HS-5 (cell line): Measurements from ENCODE around the gene PHLDB3.
"Not testable (repeated sequence)": the region's sequence is repeated elsewhere in the genome, so short reads cannot be mapped to it uniquely, and the experiment has no call there.

Experiments used
- DNase-seq: peaks from one replicate; pipeline ENCODE4 v3.0.0-alpha.2; 2012; ENCODE audit warnings: low read depth

The PHLDB3 gene

GRCh38 chr19:43526884-43527859, 22.6 kb upstream of the PHLDB3 start, which contains the start of gene ETHE1:
Gene ETHE1, minus strand, starts transcription at chr19:43527201. Its CDS starts 24 bp downstream, at chr19:43527177.
- peak; percentile 29 for DNase-seq

DNA sequence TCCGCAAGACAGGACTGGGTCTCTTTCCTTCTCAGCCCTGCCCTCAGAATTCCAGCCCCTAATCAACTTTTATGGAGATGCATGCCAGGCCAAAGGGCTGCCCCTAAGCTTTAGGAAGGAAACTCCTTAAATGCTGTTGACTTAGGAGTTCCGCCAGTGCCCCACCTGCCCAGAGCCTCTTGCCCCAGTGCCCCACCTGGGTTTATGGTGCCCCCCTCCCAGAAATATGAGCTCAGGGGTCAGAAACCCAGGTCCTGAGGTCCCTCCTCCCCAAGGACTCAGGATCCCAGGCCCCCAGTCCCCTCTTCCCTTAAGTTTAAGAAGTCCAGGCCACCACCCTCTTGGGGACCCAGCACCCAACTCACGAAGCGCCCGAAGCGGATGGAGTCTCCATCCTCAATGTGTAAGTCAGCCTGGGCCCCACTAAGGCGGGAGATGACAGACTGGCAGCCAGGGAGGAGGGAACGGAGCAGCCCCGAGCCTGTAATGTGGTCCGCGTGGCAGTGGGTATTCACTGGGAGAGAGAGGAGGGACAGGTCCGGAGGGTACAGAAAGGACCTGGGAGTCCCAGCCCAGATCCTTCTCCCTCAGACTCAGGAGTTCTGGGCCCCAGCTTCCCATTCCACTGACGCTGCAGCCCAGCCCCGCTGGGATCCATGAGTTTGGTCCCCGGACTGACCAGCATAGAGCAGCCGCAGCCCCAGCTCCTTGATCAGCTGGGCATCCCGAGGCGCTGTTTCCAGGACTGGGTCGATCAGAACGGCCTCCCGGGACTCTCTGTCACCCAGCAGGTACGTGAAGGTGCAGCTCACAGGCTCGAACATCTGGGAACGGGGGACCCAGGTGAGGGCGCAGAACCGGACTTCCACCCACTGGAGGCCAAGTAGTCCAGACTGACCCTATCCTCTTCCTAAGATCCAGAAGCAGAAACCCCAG, 21.6 kb upstream of the PHLDB3 start:
- DNase-seq, result no peak

GRCh38 chr19:43524922-43525835, 20.6 kb upstream of the PHLDB3 start:
- no peak for DNase-seq

- not testable (repeated sequence) for DNase-seq
Observed at GRCh38 chr19:43523696-43524095, 19.1 kb upstream of the PHLDB3 start.

GRCh38 chr19:43522929-43523328, 18.4 kb upstream of the PHLDB3 start:
- DNase-seq, result no peak

GRCh38 chr19:43519436-43520088, 15.0 kb upstream of the PHLDB3 start:
- peak; percentile 81 for DNase-seq

DNA sequence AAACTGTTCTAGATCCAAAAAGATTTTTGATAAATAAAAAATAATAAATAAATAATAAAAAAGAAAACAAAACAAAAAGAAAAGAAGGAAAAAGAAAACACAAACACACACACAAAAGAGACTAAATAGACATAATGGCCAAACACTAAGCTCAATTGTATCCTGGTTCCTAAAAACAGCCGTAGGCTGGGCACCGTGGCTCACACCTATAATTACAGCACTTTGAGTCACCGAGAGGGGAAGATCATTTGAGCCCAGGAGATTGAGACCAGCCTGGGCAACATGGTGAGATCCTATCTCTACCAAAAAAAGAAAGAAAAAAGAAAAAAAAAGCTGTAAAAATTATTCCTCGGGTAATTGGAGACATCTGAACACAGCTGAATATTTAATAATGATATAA, 13.5 kb upstream of the PHLDB3 start:
- DNase-seq, result no peak

GRCh38 chr19:43512399-43512798, 7.9 kb upstream of the PHLDB3 start:
- DNase-seq, result not testable (repeated sequence)

DNA sequence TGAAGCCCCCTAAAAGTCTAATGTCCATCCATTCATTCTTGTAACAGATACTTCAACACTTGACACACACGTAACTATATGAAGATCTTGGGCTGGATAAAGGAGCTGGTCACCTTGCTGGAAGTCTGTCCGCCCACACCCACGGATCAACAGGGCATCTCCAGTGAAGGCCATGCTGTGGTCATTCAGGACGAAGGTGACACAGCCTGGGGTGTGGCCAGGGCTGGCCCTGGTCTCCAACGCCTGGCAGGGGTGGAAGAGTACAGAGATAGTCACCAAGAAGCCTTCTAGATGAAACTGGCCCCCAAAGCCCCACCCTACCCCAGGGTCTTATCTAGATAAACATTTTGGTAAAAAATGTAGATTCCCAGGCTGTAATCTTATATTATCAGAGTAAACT, 6.8 kb upstream of the PHLDB3 start:
- DNase-seq, result no peak

GRCh38 chr19:43510713-43511112, 6.2 kb upstream of the PHLDB3 start:
- no peak for DNase-seq

GRCh38 chr19:43507880-43508279, 3.3 kb upstream of the PHLDB3 start:
- DNase-seq, result no peak

GRCh38 chr19:43506629-43507028, 2.1 kb upstream of the PHLDB3 start:
- DNase-seq, result no peak

DNA sequence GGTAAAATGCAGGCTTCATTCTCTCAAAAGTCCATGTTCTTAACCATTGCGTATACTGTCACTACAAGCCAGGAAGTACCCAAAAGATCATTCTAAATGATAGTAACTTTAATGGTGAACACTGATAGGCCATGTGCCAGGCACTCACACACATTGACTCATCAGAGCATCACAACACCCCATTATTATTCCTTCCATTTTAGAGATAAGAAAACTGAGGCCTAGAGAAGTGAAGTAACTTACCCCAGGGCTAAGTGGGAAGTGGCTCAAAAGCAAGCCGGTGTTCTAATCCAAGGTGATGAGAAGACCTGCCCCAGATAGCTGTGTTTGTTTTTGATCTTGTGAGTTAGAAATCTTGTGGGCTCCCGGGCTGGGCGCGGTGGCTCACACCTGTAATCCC, 1.4 kb upstream of the PHLDB3 start:
- DNase-seq, result no peak

DNA sequence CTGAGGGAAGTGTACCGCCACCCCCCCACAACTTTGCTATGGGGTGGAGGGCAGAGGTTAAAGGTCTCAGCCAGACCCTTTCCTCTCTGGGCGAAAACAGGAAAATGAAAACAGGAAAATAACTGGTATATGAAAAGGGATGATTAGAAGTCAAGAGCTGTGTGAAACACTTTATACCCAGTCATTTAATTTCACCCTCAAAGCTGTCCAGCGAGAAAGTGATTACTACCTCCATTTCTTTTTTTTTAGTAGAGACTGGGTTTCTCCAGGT, 575 bp upstream of the PHLDB3 start:
- no peak for DNase-seq

DNA sequence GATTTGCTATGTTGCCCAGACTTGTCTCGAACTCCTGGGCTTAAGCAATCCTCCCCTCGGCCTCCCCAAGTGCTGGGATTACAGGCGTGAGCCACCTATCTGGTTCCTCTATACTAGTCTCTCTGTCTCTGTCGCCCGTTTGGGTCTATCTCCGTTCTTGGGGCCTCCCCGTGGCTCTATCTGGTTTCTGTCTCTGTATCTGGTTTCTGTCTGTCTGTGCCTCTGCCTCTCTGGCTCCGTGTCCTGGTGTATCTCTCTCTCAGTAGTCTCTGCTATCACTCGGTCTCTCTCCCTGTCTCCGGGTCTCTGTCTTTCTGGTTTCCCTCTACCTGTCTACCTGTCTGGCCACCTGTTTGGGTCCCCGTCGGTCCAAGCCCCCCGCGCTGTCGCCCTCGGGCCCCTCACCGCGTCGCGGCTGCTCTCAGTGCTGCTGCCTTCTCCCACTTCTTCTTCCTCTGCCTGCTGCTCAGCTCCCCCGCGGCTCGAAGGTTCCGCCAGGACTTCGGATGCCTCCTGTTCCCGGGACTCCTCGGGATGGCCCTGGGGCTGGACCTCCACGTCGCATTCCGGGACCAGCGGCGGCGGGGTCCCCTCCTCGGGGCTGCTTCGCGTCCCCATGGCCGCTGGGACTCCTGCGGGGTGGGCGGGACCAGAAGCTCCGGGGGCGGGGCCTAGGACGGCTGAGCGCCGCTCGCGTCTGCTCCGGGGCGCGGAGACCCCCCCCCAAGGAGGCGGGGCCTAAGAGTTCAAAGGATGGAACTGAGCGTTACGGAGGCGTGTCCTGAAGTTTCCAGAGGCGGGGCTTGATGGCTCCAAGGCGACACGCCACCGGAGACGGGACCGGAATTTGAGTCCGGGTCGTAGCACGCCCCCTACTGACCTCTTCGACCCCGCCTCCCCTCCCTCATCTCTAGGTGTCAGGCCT, 783 bp downstream of the PHLDB3 start:
- DNase-seq, result peak; percentile 54

DNA sequence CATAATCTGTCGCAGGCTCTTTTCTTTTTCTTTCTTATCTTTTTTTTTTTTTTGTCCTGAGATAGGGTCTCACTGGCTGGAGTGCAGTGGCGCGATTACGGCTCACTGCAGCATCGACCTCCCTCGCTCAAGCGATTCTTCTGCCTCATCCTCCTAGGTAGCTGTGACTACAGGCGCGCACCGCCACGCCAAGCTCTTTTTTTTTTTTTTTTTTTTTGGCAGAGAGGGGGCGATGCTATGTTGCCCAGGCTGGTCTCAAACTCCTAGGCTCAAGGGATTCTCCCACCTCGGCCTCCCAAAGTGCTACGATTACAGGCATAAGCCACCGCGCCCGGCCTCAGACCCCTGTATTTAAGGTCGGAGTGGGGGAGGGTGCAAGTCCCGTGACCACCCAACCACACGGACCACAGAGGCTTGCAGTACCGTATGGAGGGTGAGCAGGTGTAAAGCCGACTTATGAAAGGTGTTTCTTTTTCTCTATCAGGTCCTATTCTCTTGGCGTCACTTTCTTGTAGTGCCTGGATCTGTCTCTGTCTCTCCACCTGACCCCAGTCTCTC, 2.0 kb downstream of the PHLDB3 start:
- DNase-seq, result no peak

- no peak for DNase-seq
Observed at GRCh38 chr19:43501661-43502418, 2.7 kb downstream of the PHLDB3 start.

DNA sequence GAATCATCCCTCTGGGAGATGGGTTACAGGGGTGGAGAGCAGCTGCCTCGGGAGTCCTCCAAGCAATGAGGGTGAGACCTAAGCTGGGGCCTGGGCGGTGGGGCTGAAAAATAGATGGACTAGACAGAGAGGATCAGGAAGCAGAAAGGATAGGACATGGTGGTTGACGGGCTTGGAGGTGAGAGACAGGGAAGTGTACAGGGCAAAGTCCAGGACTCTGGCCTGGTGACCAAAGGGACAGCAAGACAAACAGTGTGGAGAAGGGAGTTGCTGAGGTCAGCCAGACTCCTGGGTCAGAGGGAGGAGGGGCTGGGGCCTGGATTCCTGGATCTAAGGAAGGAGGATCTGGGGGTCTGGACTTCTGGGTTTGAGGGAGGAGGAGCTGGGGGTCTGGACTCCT, 5.5 kb downstream of the PHLDB3 start:
- DNase-seq, result no peak

DNA sequence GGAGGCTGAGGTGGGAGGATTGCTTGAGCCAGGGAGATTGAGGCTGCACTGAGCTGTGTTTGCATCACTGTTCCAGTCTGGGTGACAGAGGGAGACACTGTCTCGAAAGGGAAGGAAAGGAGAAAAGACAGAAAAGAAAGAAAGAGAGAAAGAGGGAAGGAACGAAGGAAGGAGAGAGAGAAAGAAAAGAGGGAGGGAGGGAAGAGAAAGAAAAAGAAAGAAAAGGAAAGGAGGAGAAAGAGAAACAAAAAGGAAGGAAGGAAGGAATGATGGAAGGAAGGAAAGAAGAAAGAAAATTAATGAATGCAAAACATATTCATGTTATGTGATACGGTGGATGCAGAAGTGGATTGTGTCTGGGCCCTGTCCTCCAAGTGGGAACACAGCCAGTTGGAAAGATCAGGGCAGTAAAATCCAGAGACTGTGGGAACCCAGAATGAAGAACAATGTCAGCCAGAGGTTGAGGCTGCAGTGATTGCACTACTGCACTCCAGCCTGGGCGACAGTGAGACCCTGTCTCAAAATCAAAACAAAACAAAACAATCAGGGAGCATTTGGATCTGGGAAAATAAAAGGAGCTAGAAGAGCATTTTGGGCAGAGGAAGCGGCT, 6.2 kb downstream of the PHLDB3 start:
- DNase-seq, result no peak
